OCI-LY7 (cell line): ENCODE measurements around the gene KIAA0232.

ENCODE experiments used
- EZH2phosphoT487 ChIP-seq: fragments of 200-600 bp; sonication (generic); IDR thresholded peaks from 2 replicates; pipeline ENCODE4 v1.6.1; 2018; ENCODE audit warnings: low read depth, borderline replicate concordance, mild to moderate bottlenecking, mixed run types, antibody characterized with exemption, low read length, moderate library complexity, mixed read lengths
- TF ChIP-seq, protein P1 (sequence below): fragments of 200-600 bp; sonication (generic); conservative IDR thresholded peaks from 2 replicates; pipeline ENCODE4 v1.5.1; 2014; ENCODE audit warnings: mild to moderate bottlenecking, antibody characterized with exemption, low read length, moderate library complexity, mixed read lengths

- TF ChIP-seq, protein P1, sequence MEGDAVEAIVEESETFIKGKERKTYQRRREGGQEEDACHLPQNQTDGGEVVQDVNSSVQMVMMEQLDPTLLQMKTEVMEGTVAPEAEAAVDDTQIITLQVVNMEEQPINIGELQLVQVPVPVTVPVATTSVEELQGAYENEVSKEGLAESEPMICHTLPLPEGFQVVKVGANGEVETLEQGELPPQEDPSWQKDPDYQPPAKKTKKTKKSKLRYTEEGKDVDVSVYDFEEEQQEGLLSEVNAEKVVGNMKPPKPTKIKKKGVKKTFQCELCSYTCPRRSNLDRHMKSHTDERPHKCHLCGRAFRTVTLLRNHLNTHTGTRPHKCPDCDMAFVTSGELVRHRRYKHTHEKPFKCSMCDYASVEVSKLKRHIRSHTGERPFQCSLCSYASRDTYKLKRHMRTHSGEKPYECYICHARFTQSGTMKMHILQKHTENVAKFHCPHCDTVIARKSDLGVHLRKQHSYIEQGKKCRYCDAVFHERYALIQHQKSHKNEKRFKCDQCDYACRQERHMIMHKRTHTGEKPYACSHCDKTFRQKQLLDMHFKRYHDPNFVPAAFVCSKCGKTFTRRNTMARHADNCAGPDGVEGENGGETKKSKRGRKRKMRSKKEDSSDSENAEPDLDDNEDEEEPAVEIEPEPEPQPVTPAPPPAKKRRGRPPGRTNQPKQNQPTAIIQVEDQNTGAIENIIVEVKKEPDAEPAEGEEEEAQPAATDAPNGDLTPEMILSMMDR: no peak
- TF ChIP-seq EZH2phosphoT487: no peak
Measured at GRCh38 chr4:6749340-6750171, 33.0 kb upstream of the KIAA0232 start.
